Neuronal stem cell (in vitro differentiated cells): Measurements from ENCODE around the gene ZNF536.
"Not testable (repeated sequence)": the region's sequence is repeated elsewhere in the genome, so short reads cannot be mapped to it uniquely, and the experiment has no call there.

ENCODE experiments used
- DNase-seq: peaks from one replicate; pipeline ENCODE4 v3.0.0-alpha.2; 2013; ENCODE audit warnings: low spot score
- H2AFZ ChIP-seq: one replicate; pipeline ENCODE4 v1.6.1; 2013; ENCODE audit warnings: mild to moderate bottlenecking, low read length, inconsistent platforms
- H2AK5ac ChIP-seq: 2 replicates; pipeline ENCODE4 v1.6.1; 2013; ENCODE audit warnings: low read depth, mild to moderate bottlenecking, inconsistent platforms, low read length, moderate library complexity, mixed read lengths
- H2BK120ac ChIP-seq: 2 replicates; pipeline ENCODE4 v1.6.1; 2013; ENCODE audit warnings: low read depth, mild to moderate bottlenecking, inconsistent platforms, low read length, moderate library complexity, mixed read lengths
- H2BK12ac ChIP-seq: one replicate; pipeline ENCODE4 v1.6.1; 2013; ENCODE audit warnings: low read length, inconsistent platforms
- H2BK15ac ChIP-seq: 2 replicates; pipeline ENCODE4 v1.6.1; 2013; ENCODE audit warnings: mild to moderate bottlenecking, low read length, inconsistent platforms, mixed read lengths
- H2BK5ac ChIP-seq: one replicate; pipeline ENCODE4 v1.6.1; 2013; ENCODE audit warnings: inconsistent platforms, mild to moderate bottlenecking, low read length, moderate library complexity
- H3K14ac ChIP-seq: one replicate; pipeline ENCODE4 v1.6.1; 2013; ENCODE audit warnings: low read length, inconsistent platforms
- H3K18ac ChIP-seq: 2 replicates; pipeline ENCODE4 v1.6.1; 2013; ENCODE audit warnings: low read length, inconsistent platforms
- H3K23ac ChIP-seq: 2 replicates; pipeline ENCODE4 v1.6.1; 2013; ENCODE audit warnings: low read depth, mild to moderate bottlenecking, mixed read lengths, low read length, inconsistent platforms; ENCODE audit not compliant: poor library complexity
- H3K27ac ChIP-seq: replicated peaks from 3 replicates; pipeline ENCODE4 v1.5.1; 2013; ENCODE audit warnings: low read length, inconsistent platforms
- H3K27me3 ChIP-seq, 3 experiments: 2 replicates each; pipeline ENCODE4 v1.6.1; 2013; ENCODE audit warnings: low read length in 3 of 3, mild to moderate bottlenecking in 2 of 3, inconsistent platforms in 1 of 3, low read depth in 1 of 3, mixed read lengths in 1 of 3, moderate library complexity in 1 of 3; ENCODE audit not compliant: control insufficient read depth in 3 of 3, insufficient read depth in 3 of 3
- H3K36me3 ChIP-seq, 2 donors: replicated peaks in 1 of 2; 2 replicates each; pipeline ENCODE4 v1.6.1; 2013; ENCODE audit warnings: low read length in 2 of 2; ENCODE audit not compliant: control insufficient read depth in 2 of 2, insufficient read depth in 2 of 2
- H3K4ac ChIP-seq: 2 replicates; pipeline ENCODE4 v1.6.1; 2013; ENCODE audit warnings: inconsistent platforms, mild to moderate bottlenecking, low read length, moderate library complexity
- H3K4me1 ChIP-seq, 2 donors: 1 replicate in 1 of 2; 2 replicates in 1 of 2; pipeline ENCODE4 v1.6.1; 2013; ENCODE audit warnings: low read length in 2 of 2, low read depth in 1 of 2; ENCODE audit not compliant: control insufficient read depth in 2 of 2, insufficient read depth in 1 of 2
- H3K4me2 ChIP-seq: one replicate; pipeline ENCODE4 v1.6.1; 2013; ENCODE audit warnings: mild to moderate bottlenecking, low read length, inconsistent platforms; ENCODE audit not compliant: insufficient read depth, poor library complexity, severe bottlenecking
- H3K4me3 ChIP-seq, 2 donors: 2 replicates each; pipeline ENCODE4 v1.5.1; 2013; ENCODE audit warnings: low read length in 2 of 2, mild to moderate bottlenecking in 2 of 2, inconsistent platforms in 1 of 2, moderate library complexity in 1 of 2
- H3K79me1 ChIP-seq: one replicate; pipeline ENCODE4 v1.6.1; 2013; ENCODE audit warnings: low read depth, mild to moderate bottlenecking, inconsistent platforms, low read length, moderate library complexity
- H3K9ac ChIP-seq: one replicate; pipeline ENCODE4 v1.6.1; 2013; ENCODE audit warnings: mild to moderate bottlenecking, low read depth, low read length, inconsistent platforms; ENCODE audit not compliant: poor library complexity
- H3K9me3 ChIP-seq, 2 donors: replicated peaks in 1 of 2; 2 replicates each; pipeline versions ENCODE3 to v1.6.1; 2013; ENCODE audit warnings: low read length in 2 of 2, mild to moderate bottlenecking in 2 of 2, inconsistent platforms in 1 of 2, low read depth in 1 of 2, mixed read lengths in 1 of 2, moderate library complexity in 1 of 2; ENCODE audit not compliant: control insufficient read depth in 2 of 2, insufficient read depth in 1 of 2
- H4K8ac ChIP-seq: one replicate; pipeline ENCODE4 v1.6.1; 2013; ENCODE audit warnings: low read depth, mild to moderate bottlenecking, inconsistent platforms, low read length, moderate library complexity
- H4K91ac ChIP-seq: one replicate; pipeline ENCODE4 v1.6.1; 2013; ENCODE audit warnings: low read length, low read depth, mild to moderate bottlenecking, inconsistent platforms; ENCODE audit not compliant: poor library complexity
- WGBS, 2 donors: extraction: QIAGEN DNeasy Blood & Tissue Kit; methylation state at CpG; one replicate each; pipeline ENCODE4 v1.1.7; 2013; ENCODE audit warnings: missing lambda C conversion rate in 2 of 2, mixed read lengths in 1 of 2; ENCODE audit not compliant: insufficient read length in 2 of 2, insufficient replicate concordance in 1 of 2; ENCODE audit errors: extremely low coverage in 2 of 2; 5-methylcytosine and 5-hydroxymethylcytosine counted together

The ZNF536 gene

GRCh38 chr19:30457484-30457883 lies 85.3 kb downstream of the ZNF536 start:
- Histone ChIP-seq H2BK5ac (no peak overlapping the region), H3K79me1 (no peaks in the 10 kb centered on the region), H3K4me1 (peaks cover 7 to 16% of the 10 kb centered on the region in 2 donors), H2BK120ac (no peak overlapping the region), H3K27me3 (no peaks in the 10 kb centered on the region), H2BK12ac (no peak overlapping the region), H2AK5ac (peak overlapping the region; percentile 57), H3K18ac (peak overlapping the region; percentile 44), H3K4me3 (no peak overlapping the region), H3K4ac (peak overlapping the region; percentile 8), H4K8ac (no peak overlapping the region), H3K9me3 (peaks cover 0 to 5% of the 10 kb centered on the region in 2 donors), H3K27ac (no peak overlapping the region), H3K23ac (peak overlapping the region; percentile 52), H3K9ac (no peak overlapping the region), H3K36me3 (no peaks in the 10 kb centered on the region), H3K14ac (no peak overlapping the region), H3K4me2 (no peak overlapping the region), H2BK15ac (peak overlapping the region; percentile 41), H4K91ac (no peak overlapping the region), H2AFZ (no peak overlapping the region)
- DNase-seq, result no peak
- WGBS, 2 donors, result no CpG with 5 or more reads among the region's 4 CpGs

GRCh38 chr19:30459859-30460258 lies 87.7 kb downstream of the ZNF536 start:
- H4K8ac ChIP-seq, result no peak overlapping the region
- H3K79me1 ChIP-seq, result no peaks in the 10 kb centered on the region
- H3K23ac ChIP-seq, result no peak overlapping the region
- H2BK15ac ChIP-seq, result no peak overlapping the region
- H3K4me1 ChIP-seq, result peaks cover 7 to 11% of the 10 kb centered on the region in 2 donors
- no peak overlapping the region for H3K27ac ChIP-seq
- no peak for DNase-seq
- H4K91ac ChIP-seq, result no peak overlapping the region
- no CpG with 5 or more reads among the region's 2 CpGs for WGBS, 2 donors
- H3K9ac ChIP-seq, result no peak overlapping the region
- no peak overlapping the region for H3K4me2 ChIP-seq
- H2BK5ac ChIP-seq, result no peak overlapping the region
- no peak overlapping the region for H3K14ac ChIP-seq
- H2AFZ ChIP-seq, result no peak overlapping the region
- H3K27me3 ChIP-seq, result no peaks in the 10 kb centered on the region
- no peak overlapping the region for H3K4ac ChIP-seq
- no peaks in the 10 kb centered on the region for H3K36me3 ChIP-seq
- no peak overlapping the region for H3K18ac ChIP-seq
- no peak overlapping the region for H2AK5ac ChIP-seq
- H2BK12ac ChIP-seq, result no peak overlapping the region
- no peak overlapping the region for H2BK120ac ChIP-seq
- peaks cover 0 to 7% of the 10 kb centered on the region in 2 donors for H3K9me3 ChIP-seq
- H3K4me3 ChIP-seq, result no peak overlapping the region

- H3K4me1 ChIP-seq, result peaks cover 7 to 13% of the 10 kb centered on the region in 2 donors
- no peak overlapping the region for H4K8ac ChIP-seq
- WGBS, 2 donors, result no CpG with 5 or more reads among the region's 8 CpGs
- peaks cover 0 to 7% of the 10 kb centered on the region in 2 donors for H3K9me3 ChIP-seq
- H3K79me1 ChIP-seq, result no peaks in the 10 kb centered on the region
- peak overlapping the region; percentile 46 for H3K18ac ChIP-seq
- no peak overlapping the region for H3K23ac ChIP-seq
- no peak overlapping the region for H3K4me2 ChIP-seq
- H3K36me3 ChIP-seq, result no peaks in the 10 kb centered on the region
- no peak overlapping the region for H2AFZ ChIP-seq
- no peak overlapping the region for H3K9ac ChIP-seq
- no peaks in the 10 kb centered on the region for H3K27me3 ChIP-seq
- H2AK5ac ChIP-seq, result no peak overlapping the region
- H3K14ac ChIP-seq, result no peak overlapping the region
- DNase-seq, result no peak
- H2BK15ac ChIP-seq, result peak overlapping the region; percentile 59
- H2BK5ac ChIP-seq, result no peak overlapping the region
- H3K27ac ChIP-seq, result no peak overlapping the region
- no peak overlapping the region for H3K4me3 ChIP-seq
- no peak overlapping the region for H2BK12ac ChIP-seq
- H3K4ac ChIP-seq, result no peak overlapping the region
- H4K91ac ChIP-seq, result peak overlapping the region; percentile 48
- H2BK120ac ChIP-seq, result no peak overlapping the region
Measured at GRCh38 chr19:30464162-30464561, 92.0 kb downstream of the ZNF536 start.

GRCh38 chr19:30466598-30466997 lies 94.4 kb downstream of the ZNF536 start:
- not testable (repeated sequence) for H3K9me3 ChIP-seq, H2AK5ac ChIP-seq, H3K4me3 ChIP-seq, H3K79me1 ChIP-seq, H2AFZ ChIP-seq, DNase-seq, H2BK15ac ChIP-seq, H2BK5ac ChIP-seq, H4K8ac ChIP-seq, H2BK120ac ChIP-seq, H3K9ac ChIP-seq, H3K4me1 ChIP-seq, H2BK12ac ChIP-seq, H3K4ac ChIP-seq, H3K27ac ChIP-seq, H3K27me3 ChIP-seq, H3K23ac ChIP-seq, H3K18ac ChIP-seq, H3K4me2 ChIP-seq, H4K91ac ChIP-seq, H3K14ac ChIP-seq, H3K36me3 ChIP-seq
- no CpG with 5 or more reads among the region's 4 CpGs for WGBS, 2 donors
